ENCODE results near the gene MRE11.

MRE11 gene

GRCh38 chr11:94504689-94505293 lies 11.1 kb upstream of the MRE11 start:
- peak; percentile 4 for DNase-seq

GRCh38 chr11:94501522-94501921 lies 7.9 kb upstream of the MRE11 start:
- DNase-seq, result no peak

GRCh38 chr11:94500181-94500580 lies 6.5 kb upstream of the MRE11 start:
- no peak for DNase-seq

- no peak for DNase-seq
Observed at GRCh38 chr11:94494126-94494680, 559 bp upstream of the MRE11 start.

- no peak for DNase-seq
Observed at GRCh38 chr11:94486068-94486467, 7.6 kb downstream of the MRE11 start.

- DNase-seq, result no peak
Observed at GRCh38 chr11:94481342-94481741, 12.3 kb downstream of the MRE11 start.

- no peak for DNase-seq
Observed at GRCh38 chr11:94477624-94478023, 16.0 kb downstream of the MRE11 start.

GRCh38 chr11:94472916-94473799 lies 20.5 kb downstream of the MRE11 start:
- DNase-seq, result peak; percentile 64

GRCh38 chr11:94469416-94469815 lies 24.2 kb downstream of the MRE11 start:
- DNase-seq, result no peak

GRCh38 chr11:94459576-94459975 lies 34.1 kb downstream of the MRE11 start:
- no peak for DNase-seq

- no peak for DNase-seq
Observed at GRCh38 chr11:94457118-94458029, 36.3 kb downstream of the MRE11 start.

GRCh38 chr11:94455861-94456260 lies 37.8 kb downstream of the MRE11 start:
- no peak for DNase-seq

- no peak for DNase-seq
Observed at GRCh38 chr11:94454301-94454700, 39.3 kb downstream of the MRE11 start.

GRCh38 chr11:94452988-94453387 lies 40.7 kb downstream of the MRE11 start:
- DNase-seq, result no peak

- no peak for DNase-seq
Observed at GRCh38 chr11:94450048-94450447, 43.6 kb downstream of the MRE11 start.

GRCh38 chr11:94449437-94449836 lies 44.2 kb downstream of the MRE11 start:
- DNase-seq, result no peak

GRCh38 chr11:94449029-94449428 lies 44.6 kb downstream of the MRE11 start:
- DNase-seq, result no peak

- DNase-seq, result no peak
Observed at GRCh38 chr11:94447149-94447548, 46.5 kb downstream of the MRE11 start.

- DNase-seq, result no peak
Observed at GRCh38 chr11:94445641-94446040, 48.0 kb downstream of the MRE11 start.

GRCh38 chr11:94433049-94433448 lies 60.6 kb downstream of the MRE11 start:
- DNase-seq, result no peak

GRCh38 chr11:94424662-94425061 lies 69.0 kb downstream of the MRE11 start:
- no peak for DNase-seq

GRCh38 chr11:94424011-94424410 lies 69.6 kb downstream of the MRE11 start:
- no peak for DNase-seq

GRCh38 chr11:94423507-94423906 lies 70.1 kb downstream of the MRE11 start:
- DNase-seq, result no peak

All from GF-D8 (cell line).